GM12872 (cell line): Measurements from ENCODE around the gene CDH1.

Experiments
- TF ChIP-seq, protein P1 (sequence below): IDR thresholded peaks from 3 replicates; pipeline ENCODE4 v1.5.1; 2011; ENCODE audit warnings: low read depth, mild to moderate bottlenecking, low read length, moderate library complexity; ENCODE audit not compliant: insufficient read depth

CDH1 gene

DNA sequence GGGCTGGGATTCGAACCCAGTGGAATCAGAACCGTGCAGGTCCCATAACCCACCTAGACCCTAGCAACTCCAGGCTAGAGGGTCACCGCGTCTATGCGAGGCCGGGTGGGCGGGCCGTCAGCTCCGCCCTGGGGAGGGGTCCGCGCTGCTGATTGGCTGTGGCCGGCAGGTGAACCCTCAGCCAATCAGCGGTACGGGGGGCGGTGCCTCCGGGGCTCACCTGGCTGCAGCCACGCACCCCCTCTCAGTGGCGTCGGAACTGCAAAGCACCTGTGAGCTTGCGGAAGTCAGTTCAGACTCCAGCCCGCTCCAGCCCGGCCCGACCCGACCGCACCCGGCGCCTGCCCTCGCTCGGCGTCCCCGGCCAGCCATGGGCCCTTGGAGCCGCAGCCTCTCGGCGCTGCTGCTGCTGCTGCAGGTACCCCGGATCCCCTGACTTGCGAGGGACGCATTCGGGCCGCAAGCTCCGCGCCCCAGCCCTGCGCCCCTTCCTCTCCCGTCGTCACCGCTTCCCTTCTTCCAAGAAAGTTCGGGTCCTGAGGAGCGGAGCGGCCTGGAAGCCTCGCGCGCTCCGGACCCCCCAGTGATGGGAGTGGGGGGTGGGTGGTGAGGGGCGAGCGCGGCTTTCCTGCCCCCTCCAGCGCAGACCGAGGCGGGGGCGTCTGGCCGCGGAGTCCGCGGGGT, at the start of gene CDH1:
Gene CDH1 (plus strand): TSS at position 247 of the 684 bp plus-strand sequence. CDS start 124 bp downstream, at position 371.
- TF ChIP-seq, protein P1, sequence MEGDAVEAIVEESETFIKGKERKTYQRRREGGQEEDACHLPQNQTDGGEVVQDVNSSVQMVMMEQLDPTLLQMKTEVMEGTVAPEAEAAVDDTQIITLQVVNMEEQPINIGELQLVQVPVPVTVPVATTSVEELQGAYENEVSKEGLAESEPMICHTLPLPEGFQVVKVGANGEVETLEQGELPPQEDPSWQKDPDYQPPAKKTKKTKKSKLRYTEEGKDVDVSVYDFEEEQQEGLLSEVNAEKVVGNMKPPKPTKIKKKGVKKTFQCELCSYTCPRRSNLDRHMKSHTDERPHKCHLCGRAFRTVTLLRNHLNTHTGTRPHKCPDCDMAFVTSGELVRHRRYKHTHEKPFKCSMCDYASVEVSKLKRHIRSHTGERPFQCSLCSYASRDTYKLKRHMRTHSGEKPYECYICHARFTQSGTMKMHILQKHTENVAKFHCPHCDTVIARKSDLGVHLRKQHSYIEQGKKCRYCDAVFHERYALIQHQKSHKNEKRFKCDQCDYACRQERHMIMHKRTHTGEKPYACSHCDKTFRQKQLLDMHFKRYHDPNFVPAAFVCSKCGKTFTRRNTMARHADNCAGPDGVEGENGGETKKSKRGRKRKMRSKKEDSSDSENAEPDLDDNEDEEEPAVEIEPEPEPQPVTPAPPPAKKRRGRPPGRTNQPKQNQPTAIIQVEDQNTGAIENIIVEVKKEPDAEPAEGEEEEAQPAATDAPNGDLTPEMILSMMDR = no peak

DNA sequence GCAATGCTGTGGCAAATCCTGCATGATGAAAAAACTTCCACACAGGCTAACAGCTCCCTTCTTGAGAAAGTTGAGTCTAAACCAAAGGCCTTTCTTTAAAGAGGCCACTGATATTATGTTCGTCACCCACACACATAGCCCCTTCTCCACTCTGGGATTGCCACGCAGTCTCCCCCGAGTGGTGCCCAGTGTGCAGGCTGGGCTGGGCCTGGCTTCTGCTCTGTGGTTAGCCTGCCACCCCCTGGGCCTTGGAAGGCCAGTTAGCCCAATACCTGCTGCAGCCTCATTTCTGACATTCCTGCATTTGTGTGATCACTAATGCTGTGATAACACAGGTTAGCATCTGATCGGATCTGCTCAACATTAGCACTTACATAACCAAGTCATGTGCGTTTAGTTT, 47.2 kb upstream of the CDH1 start:
- TF ChIP-seq, protein P1 = no peak

DNA sequence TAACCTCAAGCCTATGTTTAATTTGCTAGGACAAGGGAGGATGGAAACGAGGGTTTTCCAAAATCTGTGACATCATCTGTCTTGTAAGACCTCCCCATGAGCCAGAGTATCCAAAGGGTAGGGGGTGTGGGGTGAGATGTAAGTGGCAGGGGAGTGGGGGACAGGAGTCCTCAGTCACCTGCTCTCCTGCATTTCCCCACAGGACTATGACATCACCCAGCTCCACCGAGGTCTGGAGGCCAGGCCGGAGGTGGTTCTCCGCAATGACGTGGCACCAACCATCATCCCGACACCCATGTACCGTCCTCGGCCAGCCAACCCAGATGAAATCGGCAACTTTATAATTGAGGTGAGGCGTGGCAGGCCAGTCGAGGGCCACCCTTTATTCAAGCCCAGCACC, 41.5 kb upstream of the CDH1 start:
- TF ChIP-seq, protein P1 = no peak

DNA sequence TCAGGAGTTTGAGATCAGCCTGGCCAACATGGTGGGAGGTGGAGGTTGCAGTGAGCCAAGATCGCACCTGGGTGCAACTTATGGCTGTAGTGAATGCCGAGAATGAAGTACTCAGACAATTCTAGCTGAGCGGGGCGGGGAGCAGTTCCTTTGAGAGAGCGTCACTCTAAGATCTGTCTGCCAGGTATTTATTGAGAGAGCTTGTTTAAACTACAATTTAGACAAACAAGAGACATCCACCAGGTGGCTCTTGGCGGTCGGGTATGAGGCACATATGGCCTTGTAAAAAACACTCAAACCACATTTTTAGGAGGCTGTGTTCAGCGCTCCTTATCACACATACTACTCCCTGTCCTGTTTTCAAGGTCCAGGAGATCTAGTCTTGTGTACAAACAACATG, 40.6 kb upstream of the CDH1 start:
- TF ChIP-seq, protein P1 = no peak

DNA sequence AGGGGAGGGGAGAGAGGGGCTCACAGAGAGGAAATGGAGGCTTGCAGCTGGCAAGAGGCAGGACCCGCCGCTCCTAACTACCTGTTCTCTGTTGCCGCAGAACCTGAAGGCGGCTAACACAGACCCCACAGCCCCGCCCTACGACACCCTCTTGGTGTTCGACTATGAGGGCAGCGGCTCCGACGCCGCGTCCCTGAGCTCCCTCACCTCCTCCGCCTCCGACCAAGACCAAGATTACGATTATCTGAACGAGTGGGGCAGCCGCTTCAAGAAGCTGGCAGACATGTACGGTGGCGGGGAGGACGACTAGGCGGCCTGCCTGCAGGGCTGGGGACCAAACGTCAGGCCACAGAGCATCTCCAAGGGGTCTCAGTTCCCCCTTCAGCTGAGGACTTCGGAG, 39.0 kb upstream of the CDH1 start:
- TF ChIP-seq, protein P1 = no peak

DNA sequence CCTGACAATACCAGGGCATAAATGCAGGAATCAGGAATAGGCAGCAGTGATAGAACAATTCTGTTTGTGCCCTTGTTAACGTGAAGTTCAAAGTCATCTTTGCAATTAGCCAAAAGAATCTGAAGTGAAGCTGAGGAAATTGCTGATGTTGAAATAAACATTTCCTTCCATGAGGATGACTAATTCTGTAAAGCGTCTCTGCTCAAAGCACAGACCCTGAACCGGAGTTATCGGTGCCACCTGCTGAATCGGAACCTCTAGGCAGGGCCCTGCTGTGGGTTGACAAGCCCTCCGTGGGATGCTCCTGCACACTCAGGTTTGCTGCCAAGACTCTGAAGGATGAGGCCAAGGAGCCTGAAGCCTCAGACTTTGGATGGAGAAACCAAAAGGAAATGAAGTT, 37.0 kb upstream of the CDH1 start:
- TF ChIP-seq, protein P1 = no peak

DNA sequence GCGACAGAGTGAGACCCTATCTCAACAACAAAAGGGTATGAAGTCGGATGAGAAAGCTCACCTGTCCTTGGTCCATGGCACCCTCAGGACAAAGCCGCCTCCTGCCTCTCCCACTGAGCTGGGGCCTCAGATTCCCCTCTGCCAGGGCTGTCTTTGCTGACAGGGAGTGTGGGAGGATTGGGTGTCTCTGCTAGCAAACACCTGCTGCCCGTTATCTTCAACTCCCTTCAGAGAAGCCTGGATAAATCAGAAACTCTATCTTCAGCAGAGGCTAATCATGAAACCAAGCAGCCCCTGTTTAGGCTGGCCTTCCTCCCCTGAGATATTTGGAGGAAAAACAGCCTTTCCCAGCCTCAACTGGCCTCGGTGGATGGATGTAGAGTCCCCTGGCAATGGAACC, 36.3 kb upstream of the CDH1 start:
- TF ChIP-seq, protein P1 = no peak
